ENCODE results near the gene KCNMA1. TPM values are rescaled to one million over a fixed set of nuclear protein-coding genes. Genes with fewer than 3 reads are reported as not detected.
A peak's percentile ranks its signal among the peaks of the same experiment; 100 is the strongest.

Gene KCNMA1
- total RNA-seq, 1 experiment from 2014 or later: 6.2 TPM

- in situ Hi-C loops (cut with HindIII; ENCODE audit: low pct_unique_long_range_greater_than_20kb, low sequenced_read_pairs): no loop called here
- no peak for DNase-seq (ENCODE audit: low read depth)
Observed at GRCh38 chr10:76992467-76992866, 645.1 kb downstream of the KCNMA1 start.

- in situ Hi-C loops (cut with HindIII; ENCODE audit: low pct_unique_long_range_greater_than_20kb, low sequenced_read_pairs): no loop called here
- DNase-seq (ENCODE audit: low read depth): no peak
Observed at GRCh38 chr10:76991621-76992020, 646.0 kb downstream of the KCNMA1 start.

GRCh38 chr10:76990561-76990960, 647.0 kb downstream of the KCNMA1 start:
- no peak for DNase-seq (ENCODE audit: low read depth)
- in situ Hi-C loops (cut with HindIII; ENCODE audit: low pct_unique_long_range_greater_than_20kb, low sequenced_read_pairs): no loop called here

GRCh38 chr10:76984559-76985443, 652.8 kb downstream of the KCNMA1 start:
- in situ Hi-C loops (cut with HindIII; ENCODE audit: low pct_unique_long_range_greater_than_20kb, low sequenced_read_pairs): no loop called here
- DNase-seq (ENCODE audit: low read depth): peak; percentile 58

- in situ Hi-C loops (cut with HindIII; ENCODE audit: low pct_unique_long_range_greater_than_20kb, low sequenced_read_pairs): no loop called here
- no peak for DNase-seq (ENCODE audit: low read depth)
Observed at GRCh38 chr10:76983624-76984023, 654.0 kb downstream of the KCNMA1 start.

DNA sequence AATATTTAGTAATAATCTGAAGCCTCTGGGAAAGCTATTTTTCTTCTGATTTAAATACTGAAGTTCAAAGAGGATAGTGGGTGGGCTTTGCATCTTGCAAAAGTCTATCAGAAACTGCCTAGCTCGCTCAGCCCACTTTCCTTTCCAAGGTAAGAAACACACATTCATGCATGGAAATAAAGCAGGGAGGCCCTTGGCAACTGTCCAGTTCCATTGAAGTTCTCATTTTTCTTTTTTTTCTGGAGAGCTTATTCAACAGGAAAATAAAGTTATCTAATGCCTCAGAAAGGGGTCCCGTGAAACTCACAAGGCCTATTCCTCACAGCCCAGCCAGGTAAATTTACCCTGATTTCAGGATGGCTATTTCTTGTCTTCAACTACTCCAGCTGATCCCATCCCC, 654.9 kb downstream of the KCNMA1 start:
- DNase-seq (ENCODE audit: low read depth): no peak

GRCh38 chr10:76981251-76981650, 656.4 kb downstream of the KCNMA1 start:
- in situ Hi-C loops (cut with HindIII; ENCODE audit: low pct_unique_long_range_greater_than_20kb, low sequenced_read_pairs): no loop called here
- DNase-seq (ENCODE audit: low read depth): no peak

More for the DNA sequence above, 654.9 kb downstream of the KCNMA1 start:
- in situ Hi-C loops (cut with HindIII; ENCODE audit: low pct_unique_long_range_greater_than_20kb, low sequenced_read_pairs): no loop called here

DNA sequence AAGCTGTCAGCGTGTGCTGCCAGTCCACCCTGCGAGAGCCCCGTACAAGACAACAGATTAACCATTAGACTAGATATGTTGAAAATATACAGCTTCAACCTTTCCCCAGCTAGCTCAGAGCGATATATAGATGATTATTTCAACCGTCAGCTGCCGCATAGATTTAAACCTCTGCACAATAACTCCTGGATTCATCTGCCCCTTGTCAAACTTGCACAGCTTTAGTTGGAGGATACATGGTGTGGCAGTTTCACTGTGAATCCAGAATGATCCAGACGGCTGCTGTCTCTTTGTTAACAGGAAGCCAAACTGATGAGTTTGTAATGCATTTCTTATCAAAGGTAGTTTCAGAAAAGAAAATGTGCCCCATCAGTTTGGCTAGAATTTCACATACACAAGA, 659.7 kb downstream of the KCNMA1 start:
- no peak for DNase-seq (ENCODE audit: low read depth)
- in situ Hi-C loops (cut with HindIII; ENCODE audit: low pct_unique_long_range_greater_than_20kb, low sequenced_read_pairs): no loop called here

GRCh38 chr10:76977046-76977445, 660.6 kb downstream of the KCNMA1 start:
- no peak for DNase-seq (ENCODE audit: low read depth)
- in situ Hi-C loops (cut with HindIII; ENCODE audit: low pct_unique_long_range_greater_than_20kb, low sequenced_read_pairs): no loop called here

- in situ Hi-C loops (cut with HindIII; ENCODE audit: low pct_unique_long_range_greater_than_20kb, low sequenced_read_pairs): no loop called here
- DNase-seq (ENCODE audit: low read depth): no peak
Observed at GRCh38 chr10:76976142-76976541, 661.5 kb downstream of the KCNMA1 start.

GRCh38 chr10:76975126-76975525, 662.5 kb downstream of the KCNMA1 start:
- no peak for DNase-seq (ENCODE audit: low read depth)
- in situ Hi-C loops (cut with HindIII; ENCODE audit: low pct_unique_long_range_greater_than_20kb, low sequenced_read_pairs): no loop called here

GRCh38 chr10:76974017-76974691, 663.5 kb downstream of the KCNMA1 start:
- DNase-seq (ENCODE audit: low read depth): no peak
- in situ Hi-C loops (cut with HindIII; ENCODE audit: low pct_unique_long_range_greater_than_20kb, low sequenced_read_pairs): no loop called here

DNA sequence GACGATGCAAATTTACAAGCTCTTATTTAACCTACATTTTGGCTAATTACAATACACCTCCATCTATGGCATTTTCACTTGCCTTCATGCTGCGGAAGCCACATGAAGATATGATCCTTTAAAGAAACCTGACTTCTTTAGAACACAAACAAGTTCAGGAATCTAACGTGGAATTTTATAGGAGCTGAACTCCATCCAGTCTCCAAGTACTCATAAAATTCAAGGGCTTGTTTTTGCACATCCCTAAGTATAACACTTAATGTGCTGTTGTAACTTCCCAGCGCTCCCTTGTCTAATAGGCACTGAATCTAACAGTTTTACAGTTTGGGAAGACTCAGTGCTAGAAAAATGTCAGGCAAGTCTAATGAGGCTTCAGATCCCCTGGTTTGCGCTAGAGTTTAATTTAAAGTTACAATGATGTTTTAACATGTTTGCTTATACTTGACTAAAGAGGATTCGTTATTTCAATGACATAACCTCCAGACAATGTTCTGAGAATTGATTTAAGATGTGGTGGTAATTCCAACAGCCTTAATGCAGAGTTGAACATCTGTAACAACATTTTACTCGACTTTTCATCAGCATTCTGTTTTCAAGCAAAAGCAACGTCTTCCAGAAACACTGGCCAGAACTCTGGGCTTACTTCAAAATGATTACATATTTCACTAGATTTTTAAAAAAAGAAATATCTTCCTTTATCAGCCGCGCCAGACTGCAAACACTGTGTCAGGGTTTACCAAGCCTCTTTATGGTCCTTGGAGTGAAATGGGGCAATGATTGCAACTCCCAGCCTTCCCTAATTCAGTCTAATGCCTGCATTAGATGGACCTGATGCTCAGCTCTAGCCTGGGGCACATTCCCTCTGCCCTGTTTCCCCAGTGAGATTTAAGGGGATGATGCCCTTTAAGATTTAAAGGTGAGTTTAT, 664.3 kb downstream of the KCNMA1 start:
- DNase-seq (ENCODE audit: low read depth): no peak
- in situ Hi-C loops (cut with HindIII; ENCODE audit: low pct_unique_long_range_greater_than_20kb, low sequenced_read_pairs): no loop called here

GRCh38 chr10:76972541-76972940, 665.1 kb downstream of the KCNMA1 start:
- DNase-seq (ENCODE audit: low read depth): no peak
- in situ Hi-C loops (cut with HindIII; ENCODE audit: low pct_unique_long_range_greater_than_20kb, low sequenced_read_pairs): no loop called here

DNA sequence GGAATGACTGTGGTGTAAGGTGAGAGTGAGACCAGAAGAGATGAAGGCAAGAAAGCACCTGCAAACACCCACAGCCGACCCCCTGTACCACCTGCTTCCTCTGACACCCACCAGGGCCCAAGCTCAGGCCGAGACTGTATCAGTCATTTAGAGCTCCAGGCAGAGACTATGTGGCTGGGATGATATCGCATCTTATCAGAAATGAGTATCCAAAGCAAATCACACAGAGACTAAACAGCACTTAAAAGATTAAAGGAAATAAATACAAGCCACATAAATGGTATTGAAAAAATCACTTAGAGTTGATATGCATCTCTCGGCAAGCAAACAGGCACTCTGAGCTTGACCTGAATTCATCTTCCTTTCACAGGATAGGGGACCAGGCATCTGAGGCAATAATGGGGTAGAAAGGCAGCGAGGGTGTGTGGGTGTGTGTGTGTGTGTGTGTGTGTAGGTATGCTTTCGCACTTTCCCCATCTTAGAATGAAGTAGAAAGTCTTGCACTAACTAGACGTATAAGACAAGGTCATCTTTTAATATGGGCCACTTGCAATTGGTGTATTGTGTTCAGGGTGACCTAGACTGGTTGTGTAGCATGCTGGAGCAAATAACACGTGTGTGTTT, 665.9 kb downstream of the KCNMA1 start:
- no peak for DNase-seq (ENCODE audit: low read depth)
- in situ Hi-C loops (cut with HindIII; ENCODE audit: low pct_unique_long_range_greater_than_20kb, low sequenced_read_pairs): no loop called here

DNA sequence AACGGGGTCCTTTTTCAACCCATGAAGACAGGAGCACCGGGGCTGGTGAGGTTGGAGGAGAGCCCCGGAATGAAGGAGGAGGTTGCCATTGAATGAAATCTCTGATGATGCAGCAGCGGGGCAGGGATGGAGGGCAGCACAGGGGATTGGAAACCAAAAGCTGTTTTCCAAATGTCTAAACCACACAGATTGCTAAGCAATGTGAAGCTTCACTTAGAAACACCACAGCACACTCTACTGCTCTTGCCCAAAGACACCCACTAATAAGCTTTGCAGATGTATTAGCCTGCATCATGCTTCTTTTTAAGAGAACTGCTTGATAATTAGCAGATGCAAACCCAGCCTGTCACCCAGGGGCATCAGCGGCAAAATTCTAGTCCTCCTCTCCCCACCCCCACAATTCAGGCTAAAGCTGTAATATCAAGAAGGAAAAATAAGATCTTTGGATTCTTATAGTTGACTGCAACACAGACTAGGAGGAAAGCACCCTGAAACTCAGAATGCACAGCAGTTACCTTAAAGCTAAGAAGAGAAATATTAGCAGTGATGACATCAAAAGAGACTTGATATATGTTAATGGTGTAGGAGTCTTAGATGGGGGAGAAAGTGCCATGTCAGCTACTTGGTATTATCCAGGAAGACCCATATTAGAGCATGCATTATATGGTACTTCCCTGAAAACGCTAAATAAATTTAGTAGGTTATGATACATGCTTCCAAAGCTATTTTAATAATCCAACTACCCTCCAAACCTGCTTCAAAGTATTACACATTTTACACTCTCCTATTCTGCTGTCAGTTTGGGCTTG, 666.7 kb downstream of the KCNMA1 start:
- in situ Hi-C loops (cut with HindIII; ENCODE audit: low pct_unique_long_range_greater_than_20kb, low sequenced_read_pairs): no loop called here
- DNase-seq (ENCODE audit: low read depth): no peak

DNA sequence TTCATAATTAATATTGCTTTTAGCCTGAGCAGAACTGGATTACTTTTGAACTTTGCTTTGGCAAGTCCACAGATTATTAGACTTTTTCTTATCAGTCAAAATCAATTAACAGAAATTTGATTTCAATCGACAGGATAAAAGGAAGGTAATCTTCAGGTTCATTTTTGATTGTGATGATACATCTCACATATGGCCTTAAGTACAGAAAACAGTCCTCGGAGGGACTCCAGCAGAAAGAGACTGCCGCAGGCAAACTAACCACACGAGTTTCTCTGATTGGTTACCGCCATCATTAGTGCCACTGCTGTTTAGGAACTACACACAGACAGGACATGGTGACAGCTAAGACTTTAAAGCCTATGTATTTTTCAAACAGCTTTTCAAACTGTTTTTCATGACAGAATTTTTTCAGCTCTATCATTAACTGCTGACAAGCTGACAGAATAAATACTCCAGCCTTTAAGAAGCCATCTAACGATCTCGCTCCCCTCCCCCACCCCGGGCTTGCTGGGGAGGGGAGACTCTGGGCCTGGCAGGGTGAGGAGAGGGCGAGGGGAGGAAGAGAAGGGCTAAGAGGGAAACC, 668.2 kb downstream of the KCNMA1 start:
- DNase-seq (ENCODE audit: low read depth): no peak
- in situ Hi-C loops (cut with HindIII; ENCODE audit: low pct_unique_long_range_greater_than_20kb, low sequenced_read_pairs): no loop called here
